GM19455 (cell line): ENCODE results near the gene AMPD3.

Experiments
- ATAC-seq: cut with Tn5 transposase; IDR thresholded peaks from one replicate; pipeline ENCODE4 v1.9.1; 2021; ENCODE audit not compliant: unreplicated experiment

AMPD3 gene

GRCh38 chr11:10486161-10486840 is 31.2 kb downstream of the AMPD3 start:
- ATAC-seq: no peak

- ATAC-seq: no peak
Observed at GRCh38 chr11:10487002-10487647, 32.1 kb downstream of the AMPD3 start.

DNA sequence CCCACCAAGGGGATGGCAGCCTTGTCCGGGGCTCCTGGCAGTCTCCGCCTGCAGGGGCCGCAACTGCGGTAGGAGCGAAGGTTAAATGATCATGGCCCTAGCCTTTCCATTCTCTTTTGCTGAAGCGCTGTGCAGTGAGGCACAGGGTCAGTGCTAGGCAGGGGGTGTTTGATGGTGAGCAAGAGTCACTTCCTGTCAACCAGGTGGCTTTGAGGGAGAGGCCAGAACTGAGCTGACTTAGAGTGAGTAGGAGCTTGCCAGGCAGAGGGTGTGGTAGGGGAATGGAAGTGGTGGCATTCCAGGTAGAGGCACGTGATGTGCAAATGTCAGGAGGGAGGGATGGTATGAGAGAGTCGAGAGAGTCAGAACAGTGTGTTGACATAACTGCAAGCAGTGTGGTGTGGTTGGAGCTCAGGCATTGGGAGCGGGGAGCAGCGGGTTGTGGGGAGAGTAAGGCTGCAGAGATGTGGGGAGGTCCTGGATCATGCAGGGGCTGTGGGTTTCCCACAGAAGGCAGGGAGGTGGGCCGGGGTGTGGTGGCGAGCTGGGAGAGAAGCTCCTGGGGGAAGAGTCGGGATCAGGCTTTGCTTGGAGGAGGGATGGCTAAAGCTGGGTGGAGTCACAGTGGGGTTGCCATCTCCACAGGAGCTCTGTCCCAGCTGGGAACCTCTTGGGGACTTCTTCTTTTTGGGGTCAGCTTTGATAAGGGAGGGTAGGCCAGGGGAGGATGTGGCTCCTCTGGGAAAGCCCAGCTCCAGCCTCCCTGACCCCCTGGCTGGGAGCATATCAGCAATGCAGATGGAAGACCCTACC is 33.3 kb downstream of the AMPD3 start:
- no peak for ATAC-seq

DNA sequence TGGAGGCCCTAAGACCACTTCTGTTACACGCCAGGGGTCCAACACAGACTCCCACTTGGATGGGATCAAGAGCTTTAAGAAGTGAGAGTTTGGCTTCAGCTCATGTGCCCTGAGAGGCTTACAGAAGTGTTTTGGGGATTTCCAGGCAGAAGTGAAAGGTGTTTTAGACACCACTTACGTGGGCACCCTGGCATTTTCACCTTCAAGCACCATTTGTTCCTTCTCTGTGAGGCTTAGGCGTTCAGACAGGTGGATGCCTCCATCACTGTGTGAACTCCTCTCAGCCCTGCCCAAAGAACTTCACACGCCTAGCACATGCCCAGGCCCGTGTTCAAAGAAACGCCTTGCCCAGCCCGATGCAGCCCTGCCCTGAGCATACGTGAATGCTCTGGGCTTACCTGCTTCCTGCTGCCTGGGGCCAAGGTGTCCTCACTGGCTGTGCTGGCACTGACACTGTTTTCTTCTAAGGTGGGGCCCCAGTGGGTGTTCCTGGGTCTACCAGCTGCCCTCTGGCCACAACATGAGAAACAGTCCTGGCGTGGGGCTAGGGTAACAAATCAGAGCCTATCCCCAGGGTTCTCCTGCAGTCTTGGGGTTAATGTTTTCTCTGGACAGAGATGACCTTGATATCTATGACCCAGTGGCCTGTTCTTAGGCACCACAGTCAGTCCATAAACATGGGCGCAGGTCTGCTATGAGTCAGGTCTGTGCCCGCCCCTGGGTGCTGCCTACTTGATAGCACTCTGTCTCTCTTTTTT is 34.0 kb downstream of the AMPD3 start:
- ATAC-seq: no peak

- ATAC-seq: no peak
Observed at GRCh38 chr11:10490032-10490397, 35.0 kb downstream of the AMPD3 start.

GRCh38 chr11:10490398-10491241 is 35.6 kb downstream of the AMPD3 start:
- ATAC-seq: no peak

DNA sequence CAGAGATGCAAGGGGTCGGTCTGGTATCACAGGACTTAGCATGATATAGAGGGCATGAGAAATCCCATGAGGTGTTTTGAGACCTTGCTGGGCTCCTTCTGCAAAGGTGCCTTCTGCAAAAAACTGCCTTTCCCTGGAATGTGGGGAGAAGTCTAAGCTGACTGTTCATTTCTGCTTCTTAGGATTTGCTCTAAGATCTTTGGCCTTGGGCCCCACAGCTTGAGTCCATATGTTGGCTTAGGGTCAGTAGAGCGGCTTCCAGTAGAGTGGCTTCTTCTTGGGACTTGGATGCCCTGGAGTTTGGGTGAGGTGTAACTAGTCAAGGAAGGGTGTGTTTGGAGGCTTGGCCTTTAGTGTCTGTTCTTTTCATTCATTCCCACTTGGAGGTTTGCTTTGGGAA is 37.0 kb downstream of the AMPD3 start:
- no peak for ATAC-seq

DNA sequence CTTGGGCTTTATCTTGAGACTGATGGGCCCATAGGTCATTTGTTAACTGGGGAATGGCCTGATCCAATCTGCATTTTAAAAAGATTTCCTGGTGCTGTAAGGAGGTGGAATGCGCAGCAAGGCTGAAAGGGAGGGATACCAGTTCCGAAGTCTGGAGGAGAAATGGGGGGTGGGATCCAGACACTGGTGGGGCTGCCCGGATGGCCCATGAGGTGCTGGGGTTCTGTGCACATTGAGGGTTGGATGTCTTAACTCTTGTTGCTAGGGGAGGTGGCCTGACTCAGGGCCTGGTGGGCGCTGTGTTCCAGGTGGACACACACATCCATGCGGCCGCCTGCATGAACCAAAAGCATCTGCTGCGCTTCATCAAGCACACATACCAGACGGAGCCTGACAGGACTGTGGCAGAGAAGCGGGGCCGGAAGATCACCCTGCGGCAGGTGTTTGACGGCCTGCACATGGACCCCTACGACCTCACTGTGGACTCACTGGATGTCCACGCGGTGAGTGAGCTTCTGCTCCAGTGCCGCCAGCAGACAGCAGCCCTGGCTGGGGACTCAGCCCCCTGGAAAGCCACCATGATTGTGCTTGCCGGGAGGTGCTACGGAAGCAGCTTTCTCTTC is 38.1 kb downstream of the AMPD3 start:
- no peak for ATAC-seq

DNA sequence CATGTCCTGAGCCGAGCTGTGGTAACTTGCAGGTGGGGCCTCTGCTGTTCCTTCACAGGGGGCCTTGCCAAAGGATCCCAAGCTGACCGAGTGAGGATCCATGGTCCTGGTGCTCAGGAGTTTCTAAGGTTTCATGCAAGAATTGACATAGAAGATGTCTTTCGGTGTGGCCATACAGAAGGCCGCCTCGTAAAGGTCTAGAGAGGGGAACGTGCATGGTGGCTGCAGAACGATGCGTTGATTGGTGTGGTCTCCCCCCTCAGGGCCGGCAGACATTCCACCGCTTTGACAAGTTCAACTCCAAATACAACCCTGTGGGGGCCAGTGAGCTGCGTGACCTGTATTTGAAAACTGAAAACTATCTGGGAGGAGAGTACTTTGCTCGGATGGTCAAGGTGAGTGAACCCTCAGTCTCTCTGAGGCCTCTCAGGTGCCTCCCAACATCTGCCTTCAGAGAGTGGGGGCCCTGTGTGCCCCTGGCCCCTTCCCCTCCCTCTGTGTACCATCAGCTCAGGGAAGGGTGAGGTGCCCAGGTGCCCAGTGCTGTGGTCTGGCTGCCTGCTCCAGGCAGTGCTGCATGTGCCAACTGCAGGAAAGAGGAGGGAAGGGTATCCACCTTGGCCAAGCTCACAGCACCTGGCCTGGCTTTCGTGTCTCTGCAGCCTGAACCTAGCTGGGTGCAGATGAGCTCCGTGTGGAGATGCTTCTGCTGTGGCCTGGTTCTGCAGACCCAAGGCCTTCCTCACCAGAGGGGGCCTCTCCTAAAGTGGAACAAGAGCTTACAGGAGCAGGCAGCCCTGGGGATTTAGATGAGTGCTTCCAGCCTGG is 39.8 kb downstream of the AMPD3 start:
- no peak for ATAC-seq

GRCh38 chr11:10495464-10495786 is 40.4 kb downstream of the AMPD3 start:
- no peak for ATAC-seq

- no peak for ATAC-seq
Observed at GRCh38 chr11:10496296-10496936, 41.4 kb downstream of the AMPD3 start.

DNA sequence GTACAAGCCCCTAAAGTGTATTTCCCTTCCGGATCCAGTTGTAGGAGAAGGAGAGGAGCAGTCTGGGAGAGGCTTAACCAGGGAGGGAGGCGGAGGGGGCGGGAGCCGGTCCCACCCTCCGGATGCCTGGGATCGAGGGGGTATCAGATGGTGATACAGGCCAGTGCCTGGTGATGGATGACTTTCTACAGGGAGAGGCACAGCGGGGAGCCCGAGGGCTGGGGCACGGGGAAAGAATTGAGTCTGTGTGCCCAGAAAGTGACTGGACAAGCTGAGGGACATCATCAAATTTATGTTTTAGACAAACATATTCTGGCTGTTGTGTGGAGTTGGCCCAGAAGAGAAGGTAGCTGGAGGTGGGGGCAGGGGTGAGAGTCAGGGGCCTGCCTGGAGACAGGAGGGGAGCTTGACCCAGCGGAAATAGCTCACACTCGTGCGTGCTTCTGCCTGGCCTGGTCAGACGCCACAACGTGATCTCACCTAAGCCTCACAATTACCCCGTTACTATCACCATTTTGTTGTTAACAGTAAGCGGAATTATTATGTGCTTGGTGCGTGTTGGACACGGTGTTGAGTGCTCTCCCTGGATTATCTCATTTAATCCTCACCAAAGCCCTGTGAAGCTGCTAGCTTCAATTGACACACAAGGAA is 42.4 kb downstream of the AMPD3 start:
- ATAC-seq: no peak

GRCh38 chr11:10498022-10498400 is 42.9 kb downstream of the AMPD3 start:
- no peak for ATAC-seq

- no peak for ATAC-seq
Observed at GRCh38 chr11:10498426-10499250, 43.6 kb downstream of the AMPD3 start.

DNA sequence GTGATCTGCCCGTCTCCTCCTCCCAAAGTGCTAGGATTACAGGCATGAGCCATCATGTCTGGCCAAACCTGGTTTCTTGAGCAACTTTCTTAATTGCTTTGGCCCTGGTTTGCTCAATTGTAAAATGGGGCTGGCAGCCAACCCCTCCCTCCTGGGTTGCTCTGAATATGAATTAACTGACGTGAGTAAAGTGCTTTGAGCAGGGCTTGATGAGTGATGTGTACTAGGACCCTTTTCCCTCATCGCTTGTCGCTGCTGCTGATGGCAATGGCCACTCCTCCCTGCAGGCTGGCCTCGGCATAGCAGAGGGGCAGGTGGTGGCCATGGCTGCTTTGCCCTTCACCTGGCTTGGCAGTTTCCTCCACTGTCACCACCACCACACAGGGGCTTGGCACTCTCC is 44.4 kb downstream of the AMPD3 start:
- ATAC-seq: no peak

DNA sequence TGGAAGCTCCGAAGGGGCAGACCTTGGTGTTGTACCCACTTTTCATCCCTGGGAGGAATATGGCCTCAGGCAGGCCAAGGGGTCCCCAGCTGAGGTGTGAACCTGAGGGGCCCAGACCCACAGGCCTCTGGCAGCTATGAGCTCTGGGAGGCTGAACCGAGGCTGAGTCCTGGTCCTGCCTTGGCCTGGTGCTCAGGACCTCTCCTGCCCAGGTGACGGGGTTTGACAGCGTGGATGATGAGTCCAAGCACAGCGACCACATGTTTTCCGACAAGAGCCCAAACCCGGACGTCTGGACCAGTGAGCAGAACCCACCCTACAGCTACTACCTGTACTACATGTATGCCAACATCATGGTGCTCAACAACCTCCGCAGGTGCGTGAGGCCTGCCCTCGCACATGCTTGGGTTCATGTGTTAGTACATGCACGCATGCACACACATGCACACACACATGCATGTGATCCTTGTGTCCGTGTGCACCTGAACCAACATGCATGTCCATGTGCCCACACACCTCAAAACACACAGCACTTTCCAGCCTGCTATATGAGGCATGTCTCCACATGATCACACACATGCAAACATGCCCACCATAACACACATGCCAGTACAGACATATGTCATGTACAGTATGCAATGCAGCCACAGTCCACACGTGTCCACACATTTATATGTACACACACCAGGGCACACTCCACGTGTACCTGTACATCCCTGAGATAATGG is 45.0 kb downstream of the AMPD3 start:
- ATAC-seq: no peak
